HG03432 (cell line): ENCODE results near the gene TARBP1.

Source experiments
- ATAC-seq: cut with Tn5 transposase; IDR thresholded peaks from one replicate; pipeline ENCODE4 v1.9.1; 2021; ENCODE audit warnings: mild to moderate bottlenecking, moderate library complexity; ENCODE audit not compliant: unreplicated experiment

TARBP1 gene

GRCh38 chr1:234488054-234489006, 9.4 kb upstream of the TARBP1 start:
- peak; percentile 63 for ATAC-seq

DNA sequence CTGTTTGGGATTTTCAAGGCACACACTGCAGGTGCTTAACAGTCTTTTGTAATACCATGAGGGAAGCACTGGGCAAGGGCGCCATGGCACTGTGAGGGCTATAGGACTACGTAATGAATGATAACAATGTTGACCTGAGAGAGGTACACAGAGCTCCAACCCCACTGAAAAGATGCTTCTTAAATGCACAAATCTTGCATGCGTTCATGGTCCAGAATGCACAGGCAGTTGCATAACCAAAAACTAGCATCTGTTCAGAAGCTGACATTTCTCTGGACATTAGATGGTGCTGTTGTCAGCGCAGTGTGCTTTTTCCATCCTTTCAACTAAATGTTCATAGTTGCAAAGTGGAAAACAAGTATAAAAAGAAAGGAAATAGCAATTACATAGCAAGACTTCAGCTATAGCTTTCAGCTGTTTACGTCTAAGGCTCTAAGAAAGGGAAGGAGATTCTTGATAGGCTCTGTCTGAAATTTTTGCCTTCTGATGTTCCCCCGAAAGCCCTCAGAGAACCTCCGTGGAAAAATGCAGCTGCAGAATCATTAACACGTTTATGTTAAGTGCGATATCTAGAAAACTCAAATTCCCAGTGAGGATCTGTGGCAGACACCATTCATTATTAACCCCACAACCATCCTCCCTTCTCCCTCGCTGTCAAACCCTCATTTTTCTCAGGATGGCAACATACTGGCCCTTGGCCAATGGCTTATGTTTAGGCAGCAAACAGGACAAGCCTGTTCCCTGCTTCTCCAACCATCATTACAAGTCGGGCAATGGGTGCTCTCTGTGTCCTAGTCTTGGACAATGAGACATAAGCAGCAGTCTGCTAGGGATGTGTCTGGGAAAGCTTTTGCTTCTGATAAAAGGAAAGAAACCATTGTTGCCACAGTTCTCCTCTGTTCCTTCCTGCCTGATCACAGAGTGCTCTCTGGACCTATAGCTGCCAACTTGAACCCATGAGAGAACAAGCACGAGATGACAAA, 8.2 kb upstream of the TARBP1 start:
- peak; percentile 47 for ATAC-seq

GRCh38 chr1:234484991-234485739, 6.2 kb upstream of the TARBP1 start:
- no peak for ATAC-seq

GRCh38 chr1:234484218-234484617, 5.2 kb upstream of the TARBP1 start:
- no peak for ATAC-seq

GRCh38 chr1:234481771-234482170, 2.8 kb upstream of the TARBP1 start:
- ATAC-seq, result no peak

DNA sequence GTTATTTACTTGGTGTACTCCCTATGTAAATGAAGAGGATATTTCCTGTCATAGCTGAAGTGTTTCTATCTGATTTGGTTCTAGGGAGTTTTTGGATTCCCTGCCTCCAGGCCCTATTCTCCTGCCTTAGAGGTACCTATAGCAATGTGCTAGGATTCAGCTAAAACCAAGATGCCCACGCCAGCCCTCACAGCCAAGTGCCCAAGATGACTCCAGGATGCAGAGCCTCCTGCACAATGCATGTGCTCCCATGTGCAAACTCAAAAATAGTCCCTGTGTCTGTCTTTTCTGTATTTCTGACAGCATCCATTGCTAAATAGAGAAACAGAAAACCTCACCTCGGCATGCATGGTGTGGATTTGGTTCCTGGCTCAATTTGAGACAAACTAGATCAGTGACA, 887 bp upstream of the TARBP1 start:
- ATAC-seq, result no peak

DNA sequence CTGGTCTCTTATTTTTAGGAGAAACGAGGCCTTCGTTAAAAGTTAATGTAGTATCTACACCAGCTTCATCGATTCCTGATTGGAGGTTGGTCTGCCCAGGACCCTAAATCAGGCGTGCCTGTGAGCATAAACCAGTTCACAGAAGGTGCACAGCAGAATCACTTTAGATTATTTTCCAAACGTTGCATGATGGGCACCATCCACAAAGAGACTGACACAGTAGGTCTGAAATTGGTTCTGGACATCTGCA, 256 bp upstream of the TARBP1 start:
- no peak for ATAC-seq

DNA sequence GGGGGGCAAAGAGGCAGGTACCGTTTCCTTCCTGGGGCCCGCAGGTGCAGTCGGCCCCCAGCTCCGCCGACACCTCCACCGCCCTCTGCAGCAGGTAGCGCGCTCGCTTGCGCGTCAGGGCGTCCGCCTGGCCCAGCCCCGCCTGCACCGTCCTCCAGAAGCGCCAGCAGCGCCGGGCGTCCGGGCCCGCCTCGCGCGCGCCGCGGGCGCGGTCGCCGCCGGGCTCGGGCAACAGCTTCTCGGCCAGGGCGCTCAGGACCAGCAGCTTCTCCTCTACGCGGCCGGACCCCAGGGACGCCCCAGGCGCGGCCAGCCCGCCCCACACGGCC, 863 bp downstream of the TARBP1 start:
- peak; percentile 67 for ATAC-seq

- no peak for ATAC-seq
Observed at GRCh38 chr1:234477386-234478151, 1.4 kb downstream of the TARBP1 start.

DNA sequence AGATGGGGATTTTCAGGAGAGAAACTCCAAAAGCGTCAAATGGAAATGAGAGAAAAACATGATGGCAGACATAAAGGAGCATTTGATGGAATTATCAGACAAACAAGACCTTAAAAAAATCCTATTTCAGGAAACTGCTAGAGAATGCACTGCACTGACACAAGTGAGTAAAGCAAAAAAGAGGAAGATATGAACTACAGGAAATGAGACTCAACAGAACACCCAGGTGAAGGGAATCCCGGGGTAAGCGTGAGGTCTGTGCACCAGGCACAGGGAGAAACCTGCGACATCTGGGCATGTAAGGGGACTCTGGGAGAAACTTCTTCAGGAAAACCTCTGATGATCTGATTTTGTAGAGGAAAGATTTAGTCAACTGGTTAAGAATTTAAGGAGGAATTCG, 2.8 kb downstream of the TARBP1 start:
- no peak for ATAC-seq

DNA sequence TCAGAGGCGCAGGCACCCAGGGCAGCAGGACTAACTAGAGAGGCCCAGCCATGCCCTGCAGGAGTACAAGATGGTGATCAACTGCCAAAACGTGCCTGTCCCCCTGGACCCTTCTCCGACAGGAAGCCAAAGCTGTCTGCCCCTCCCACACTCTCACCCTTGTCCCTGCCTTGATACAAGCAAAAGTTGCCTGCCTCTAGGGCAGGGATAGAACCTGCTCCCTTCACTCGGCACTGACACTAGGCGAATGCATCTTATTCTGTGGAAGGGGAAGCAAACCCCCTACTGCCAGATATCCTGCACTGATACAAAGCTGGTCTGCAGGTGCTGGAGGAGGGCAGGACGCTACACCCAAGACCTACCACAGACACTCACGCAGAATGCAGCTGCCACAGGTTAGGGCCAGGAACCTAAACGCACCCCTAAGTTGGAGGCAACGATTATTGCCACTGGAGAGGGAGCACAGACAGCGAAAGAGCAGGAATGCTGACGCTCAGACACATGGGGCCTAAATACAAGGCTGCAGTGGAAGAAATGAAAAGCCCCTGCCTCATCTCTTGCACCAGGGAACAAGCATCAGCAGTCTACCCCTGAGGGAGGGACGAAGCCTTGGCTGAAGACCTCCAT, 3.7 kb downstream of the TARBP1 start:
- ATAC-seq, result no peak

GRCh38 chr1:234474375-234474774, 4.6 kb downstream of the TARBP1 start:
- ATAC-seq, result no peak

- no peak for ATAC-seq
Observed at GRCh38 chr1:234473118-234473517, 5.9 kb downstream of the TARBP1 start.

DNA sequence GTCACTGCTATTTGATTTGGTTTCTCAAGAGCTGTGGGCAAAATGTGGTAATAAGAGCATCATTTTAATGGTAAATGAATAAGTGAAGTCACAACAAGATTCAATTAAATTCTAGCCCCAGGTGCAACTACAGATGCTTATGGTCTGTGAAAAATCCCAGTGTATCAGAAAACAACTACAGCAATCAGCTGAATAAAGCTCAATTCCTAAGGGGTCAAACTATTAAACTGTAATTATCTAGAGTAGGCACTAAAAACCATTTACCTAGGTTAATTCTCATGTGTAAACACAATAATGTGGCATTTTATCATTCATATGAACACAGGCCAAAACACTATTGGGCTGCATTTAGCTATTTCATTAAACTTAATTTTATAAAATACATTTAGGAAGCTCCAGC, 9.6 kb downstream of the TARBP1 start:
- ATAC-seq, result no peak

GRCh38 chr1:234468580-234468979, 10.4 kb downstream of the TARBP1 start:
- no peak for ATAC-seq

DNA sequence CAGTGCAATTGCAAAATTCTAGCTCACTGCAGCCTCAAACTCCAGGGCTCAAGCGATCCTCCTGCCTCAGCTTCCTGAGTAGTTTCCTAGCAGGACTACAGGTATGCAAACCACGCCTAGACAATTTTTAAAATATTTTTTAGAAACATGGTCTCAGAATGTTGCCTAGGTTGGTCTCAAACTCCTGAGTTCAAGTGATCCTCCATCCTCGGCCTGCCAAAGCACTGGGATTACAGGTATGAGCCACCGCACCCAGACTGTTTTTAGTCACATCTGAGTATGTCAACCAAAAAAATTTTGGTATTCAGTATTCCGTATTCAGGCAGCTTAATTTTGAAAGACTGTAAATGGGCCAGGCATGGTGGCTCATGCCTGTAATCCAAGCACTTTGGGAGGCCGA, 11.2 kb downstream of the TARBP1 start:
- no peak for ATAC-seq

GRCh38 chr1:234466945-234467344, 12.0 kb downstream of the TARBP1 start:
- no peak for ATAC-seq

DNA sequence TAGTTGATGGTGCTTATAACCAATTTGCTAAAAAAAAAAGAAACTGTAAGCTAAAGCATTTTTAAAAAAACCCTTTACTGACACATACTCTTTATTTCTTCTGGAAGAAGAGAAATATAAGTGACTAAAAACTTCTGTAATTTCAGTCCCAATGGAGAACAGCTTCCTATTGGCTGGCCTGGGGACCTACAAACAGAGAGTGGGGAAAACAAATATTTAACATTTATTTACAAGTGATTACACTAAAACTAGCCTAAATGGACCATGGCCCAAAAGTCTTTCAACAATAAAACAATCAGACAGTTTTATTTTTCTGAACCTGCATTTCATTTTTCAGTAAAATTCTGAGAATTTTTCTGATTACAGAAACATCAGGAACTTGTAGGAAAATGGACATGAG, 15.2 kb downstream of the TARBP1 start:
- ATAC-seq, result no peak

DNA sequence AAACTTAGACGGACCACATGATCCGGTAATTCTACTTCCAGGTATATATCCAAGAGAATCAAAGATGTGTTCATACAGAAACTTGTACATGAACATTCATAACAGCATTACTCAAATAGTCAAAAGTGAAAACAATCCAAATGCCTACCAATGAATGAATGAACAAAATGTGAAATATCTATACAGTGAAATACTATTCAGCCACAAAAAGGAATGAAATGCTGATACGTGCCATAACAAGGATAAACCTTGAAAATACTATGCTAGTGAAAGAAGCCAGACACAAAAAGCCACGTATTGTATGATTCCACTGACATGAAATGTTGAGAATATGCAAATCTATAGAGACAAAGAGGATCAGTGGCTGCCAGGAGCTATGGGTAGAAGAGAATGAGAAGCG, 18.3 kb downstream of the TARBP1 start:
- ATAC-seq, result no peak

DNA sequence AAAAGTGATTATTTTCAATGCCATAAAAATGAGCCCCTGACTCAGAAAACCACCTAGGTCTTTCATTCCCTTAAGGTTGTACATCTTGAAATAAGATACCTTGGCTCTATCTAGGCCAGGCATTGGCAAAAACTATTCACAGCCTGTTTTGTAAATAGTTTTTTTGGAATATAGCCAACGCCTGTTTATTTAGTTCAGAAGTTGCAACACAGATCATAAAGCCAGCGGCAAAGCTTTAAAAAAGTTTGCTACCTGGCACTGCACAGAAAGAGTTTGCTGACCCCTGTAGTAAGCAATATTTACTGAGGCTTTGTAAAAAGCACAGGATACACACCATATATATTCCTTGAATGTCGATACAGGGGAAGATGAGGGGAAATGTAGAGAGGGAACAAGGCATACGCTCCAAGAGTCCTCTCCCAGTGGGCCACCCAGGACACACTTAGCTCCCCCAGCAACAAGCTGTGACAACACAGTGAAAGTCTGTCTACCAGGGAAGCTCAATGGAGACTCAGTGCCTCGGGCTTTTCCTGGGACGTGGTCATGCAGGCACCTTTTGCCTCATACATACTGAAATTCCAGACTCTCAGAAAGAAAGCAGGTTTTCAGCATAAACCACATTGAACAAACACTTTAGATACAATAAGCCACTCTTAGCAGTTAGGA, 20.5 kb downstream of the TARBP1 start:
- no peak for ATAC-seq
